NCI-H1105 treated with DMSO at 0.1 percent for 48 hours (cell line): ENCODE measurements around the gene KCNJ4.
"Not testable (repeated sequence)": the region's sequence is repeated elsewhere in the genome, so short reads cannot be mapped to it uniquely, and the experiment has no call there.

Experiments used
- DNase-seq: peaks from one replicate; lab custom pipeline; 2025; lab: John Stamatoyannopoulos, UW

Gene KCNJ4

DNA sequence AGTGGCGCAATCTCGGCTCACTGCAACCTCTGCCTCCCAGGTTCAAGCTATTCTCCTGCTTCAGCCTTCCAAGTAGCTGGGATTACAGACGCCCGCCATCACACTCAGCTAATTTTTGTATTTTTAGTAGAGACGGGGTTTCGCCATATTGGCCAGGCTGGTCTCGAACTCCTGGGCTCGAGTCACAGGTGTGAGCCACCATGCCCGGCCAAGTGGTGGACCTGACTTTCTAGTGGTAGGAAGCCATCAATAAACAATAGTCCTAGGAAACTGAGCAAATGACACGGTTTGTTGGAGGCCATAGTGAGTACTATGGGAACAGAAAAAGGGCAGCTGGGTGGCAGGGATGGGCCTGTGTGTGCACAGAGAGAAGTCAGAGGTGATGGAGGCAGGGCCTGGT lies 15.2 kb upstream of the KCNJ4 start:
- not testable (repeated sequence) for DNase-seq

DNA sequence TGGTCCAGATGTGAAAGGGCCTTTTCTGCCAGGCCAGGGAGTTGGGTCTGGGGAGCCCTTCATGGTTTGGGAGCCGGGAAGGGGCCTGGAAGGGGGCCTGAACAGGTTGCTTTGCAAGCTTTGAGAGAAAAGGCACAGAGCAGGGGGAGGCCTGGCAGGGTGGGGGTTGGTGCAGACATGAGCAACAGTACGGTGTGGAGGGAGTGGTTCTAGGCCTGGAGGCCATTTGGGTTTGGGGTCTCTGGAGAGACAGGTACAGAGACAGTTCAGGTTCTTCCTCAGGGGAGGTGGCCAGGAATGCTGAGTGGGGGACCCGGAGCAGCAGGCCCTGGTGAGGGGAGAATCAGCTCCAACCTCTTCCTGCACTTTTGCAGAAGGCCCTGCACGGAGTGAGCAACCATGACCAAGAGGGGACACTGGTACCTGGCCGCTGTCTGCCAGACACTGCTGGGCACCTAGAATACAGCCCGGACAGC lies 14.3 kb upstream of the KCNJ4 start:
- no peak for DNase-seq

DNA sequence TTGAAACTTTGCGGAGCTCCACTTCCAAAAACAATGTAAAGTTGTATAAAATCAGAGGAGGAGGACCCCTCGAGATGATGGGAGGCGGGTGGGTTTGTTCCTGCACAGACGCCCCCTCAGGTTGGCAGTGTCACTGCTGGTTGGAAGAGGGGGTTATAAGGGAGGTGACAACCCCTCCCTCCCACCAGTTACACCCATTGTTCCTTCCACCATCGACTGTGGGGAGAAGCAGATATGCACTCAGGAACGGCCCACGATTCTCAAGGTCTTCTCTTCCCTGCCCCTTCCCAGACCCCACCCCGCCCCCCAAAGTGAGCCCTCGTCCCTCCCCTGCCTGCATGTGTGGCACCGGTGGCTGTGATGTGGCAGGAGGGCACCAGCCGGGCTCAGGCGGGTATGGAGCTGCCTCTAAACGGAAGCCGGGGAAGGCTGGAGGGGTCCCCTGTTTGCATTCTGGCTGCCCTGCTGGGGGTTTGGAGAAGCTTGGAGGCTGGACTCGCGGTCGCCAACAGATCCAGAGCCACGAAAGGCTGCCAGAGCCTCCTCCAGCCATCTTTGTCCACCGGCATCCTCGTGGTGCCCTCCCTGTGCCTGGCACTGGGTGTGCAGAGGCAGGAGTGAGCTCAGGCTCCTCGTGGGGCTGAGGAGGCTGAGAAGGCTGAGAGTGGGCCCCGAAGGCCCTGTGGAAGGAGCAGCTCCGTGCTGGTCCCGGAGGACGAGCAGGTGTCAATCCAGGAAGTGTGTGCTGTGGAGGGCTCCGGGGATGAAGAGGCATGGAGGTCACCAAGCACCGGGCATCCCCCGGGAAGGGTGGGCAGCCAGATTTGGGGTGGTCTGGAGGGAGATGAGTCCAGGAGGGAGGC lies 13.7 kb upstream of the KCNJ4 start:
- DNase-seq = no peak

DNA sequence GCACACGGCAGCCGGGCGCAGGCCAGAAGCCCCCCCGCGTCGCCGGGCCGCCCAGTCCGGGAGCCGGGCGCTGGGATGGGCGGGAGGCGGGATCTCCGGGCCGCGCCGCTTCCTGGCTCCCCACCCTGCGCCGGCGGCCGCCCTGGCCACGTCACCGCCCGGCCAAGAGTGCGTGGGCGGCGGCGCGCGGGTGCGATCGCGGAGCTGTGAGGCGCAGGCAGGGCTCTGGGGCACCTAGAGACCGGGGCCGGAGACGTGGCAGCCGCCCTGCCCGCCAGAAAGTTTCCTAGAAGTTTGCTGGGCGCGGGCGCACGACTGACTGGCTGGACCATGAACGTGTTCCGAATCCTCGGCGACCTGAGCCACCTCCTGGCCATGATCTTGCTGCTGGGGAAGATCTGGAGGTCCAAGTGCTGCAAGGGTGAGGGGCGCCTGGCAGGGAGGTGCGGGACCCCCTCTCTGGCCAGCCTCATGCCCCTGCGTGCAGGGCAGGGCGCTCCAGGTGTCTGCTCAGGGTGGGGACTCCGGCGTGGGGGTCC lies 13.0 kb upstream of the KCNJ4 start, which contains the start of gene KDELR3:
Gene KDELR3 (plus strand): TSS at position 193 of the 539 bp plus-strand sequence. CDS start 138 bp downstream, at position 331.
- no peak for DNase-seq

DNA sequence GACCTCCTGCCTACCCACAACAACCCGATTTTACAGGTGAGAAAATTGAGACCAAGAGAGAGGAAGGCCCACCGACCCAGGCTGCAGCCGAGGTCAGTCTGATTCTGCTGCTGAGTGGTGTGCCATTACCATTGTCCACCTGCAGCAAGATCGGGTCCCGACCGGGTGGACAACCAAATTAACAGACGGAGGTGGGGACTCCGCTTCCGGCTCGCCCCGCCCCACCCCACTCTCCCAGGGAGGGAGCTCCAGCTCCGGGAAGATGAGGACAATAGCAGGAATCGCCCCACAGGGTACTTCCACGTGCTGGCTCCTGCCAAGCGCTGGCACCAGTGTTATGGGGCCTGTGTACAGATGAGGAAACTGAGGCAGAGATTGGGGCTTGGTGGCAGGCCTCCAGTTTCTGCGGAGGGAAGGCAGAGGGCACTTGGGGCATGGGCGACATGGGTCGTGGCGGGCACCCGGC lies 12.5 kb upstream of the KCNJ4 start:
- no peak for DNase-seq

DNA sequence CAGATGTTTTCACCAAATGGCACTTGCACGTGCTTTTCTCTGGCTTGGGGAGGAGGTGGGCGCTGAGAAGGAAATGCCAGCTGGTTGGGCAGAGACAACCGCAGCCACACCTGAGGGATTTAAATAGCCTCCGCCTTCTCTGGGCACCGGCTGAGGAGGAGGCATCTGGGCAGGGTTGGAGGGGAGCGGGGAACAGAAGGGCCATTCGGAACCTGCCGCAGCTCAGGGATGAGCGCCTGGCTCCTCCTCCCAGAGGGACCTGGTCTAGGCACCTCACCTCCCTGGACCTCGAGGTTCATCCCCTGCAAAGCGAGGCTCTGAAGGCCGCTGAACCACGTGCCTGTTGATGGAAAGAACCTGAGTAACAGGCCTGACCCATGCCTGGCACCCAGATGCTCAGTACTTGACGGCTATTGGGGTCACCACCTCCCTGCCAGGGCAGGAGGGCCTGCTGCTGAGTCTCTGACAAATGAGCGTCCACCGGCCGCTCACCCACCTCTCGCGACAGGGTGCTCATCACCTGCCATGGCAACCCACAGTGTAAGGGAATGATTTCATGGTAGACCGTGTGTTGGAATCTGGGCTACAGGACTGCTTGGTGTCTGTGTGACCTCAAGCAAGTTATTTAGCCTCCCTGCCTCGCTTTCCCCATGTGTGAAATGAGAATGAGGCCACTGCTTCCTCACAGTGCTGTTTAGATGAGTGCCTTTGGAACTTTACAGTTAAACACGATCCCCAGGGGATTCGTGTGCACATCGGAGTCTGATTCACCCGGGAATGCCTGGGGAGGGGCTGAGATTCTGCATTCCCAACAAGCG lies 10.9 kb upstream of the KCNJ4 start:
- no peak for DNase-seq

DNA sequence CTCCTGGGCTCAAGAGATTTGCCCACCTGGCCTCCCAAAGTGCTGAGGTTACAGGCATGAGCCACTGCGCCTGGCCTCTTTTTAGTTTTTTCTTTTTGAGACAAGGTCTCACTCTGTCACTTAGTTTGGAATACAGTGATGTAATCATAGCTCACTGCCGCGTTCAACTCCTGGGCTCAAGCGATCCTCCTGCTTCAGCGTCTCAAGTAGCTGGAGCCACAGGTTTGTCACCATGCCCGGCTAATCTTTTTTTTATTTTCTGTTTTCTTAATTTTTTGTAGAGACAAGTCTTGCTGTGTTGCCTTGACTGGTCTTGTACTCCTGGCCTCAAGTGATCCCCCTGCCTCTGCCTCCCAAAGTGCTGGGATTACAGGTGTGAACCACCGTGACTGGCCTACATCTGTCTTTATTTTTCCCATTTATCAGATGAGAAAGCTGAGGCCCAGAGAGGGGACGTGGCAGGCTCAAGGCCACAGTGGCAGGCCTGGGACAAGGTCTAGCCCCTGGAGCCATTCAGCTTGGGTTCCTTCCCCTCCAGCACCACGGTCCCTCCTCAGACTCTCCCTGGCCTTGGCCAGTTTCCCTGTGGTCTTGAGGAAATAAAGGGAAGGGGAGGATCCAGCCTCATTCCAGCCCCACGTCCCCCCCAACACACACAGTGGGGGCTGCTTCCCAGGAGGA lies 10.1 kb upstream of the KCNJ4 start:
- DNase-seq = no peak

DNA sequence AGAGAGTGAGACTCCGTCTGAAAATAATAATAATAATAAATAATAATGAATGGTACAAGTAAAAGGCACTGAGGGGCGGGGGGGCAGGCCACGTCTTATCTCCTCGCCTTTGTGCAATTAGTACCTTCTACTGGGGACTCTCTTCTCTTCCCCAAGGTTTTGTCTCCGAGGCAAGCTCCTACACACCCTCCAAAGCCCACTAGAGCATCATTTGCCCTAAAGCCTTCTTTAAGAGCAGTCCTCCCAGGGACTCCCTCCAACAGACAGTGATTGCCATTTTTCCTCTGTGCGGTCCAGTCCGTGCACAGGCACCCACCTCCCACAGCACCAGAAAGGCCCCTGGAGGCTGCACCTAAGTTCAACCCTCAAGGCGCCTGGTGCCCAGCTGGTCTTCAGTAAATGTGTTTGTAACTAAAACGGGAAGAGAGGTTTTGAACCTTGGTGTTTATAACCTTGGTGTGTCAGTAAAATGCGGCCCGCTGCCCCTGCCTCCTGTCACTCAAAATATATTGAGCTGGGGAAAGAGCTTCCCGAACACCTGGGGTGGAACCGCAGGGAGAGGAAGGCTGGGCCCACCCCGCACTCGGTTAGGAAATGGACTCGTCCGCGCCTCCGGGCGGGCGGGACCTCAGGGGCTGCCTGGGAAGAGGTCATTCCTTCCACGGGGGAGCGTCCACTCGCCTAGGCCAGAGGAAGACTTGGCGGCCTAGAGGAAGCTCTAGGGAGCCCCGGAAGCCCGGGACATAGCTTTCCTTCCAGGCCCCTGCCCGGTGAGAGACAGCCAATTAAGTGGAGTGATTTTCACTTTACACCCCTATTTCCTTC lies 8.2 kb upstream of the KCNJ4 start:
- DNase-seq = no peak

DNA sequence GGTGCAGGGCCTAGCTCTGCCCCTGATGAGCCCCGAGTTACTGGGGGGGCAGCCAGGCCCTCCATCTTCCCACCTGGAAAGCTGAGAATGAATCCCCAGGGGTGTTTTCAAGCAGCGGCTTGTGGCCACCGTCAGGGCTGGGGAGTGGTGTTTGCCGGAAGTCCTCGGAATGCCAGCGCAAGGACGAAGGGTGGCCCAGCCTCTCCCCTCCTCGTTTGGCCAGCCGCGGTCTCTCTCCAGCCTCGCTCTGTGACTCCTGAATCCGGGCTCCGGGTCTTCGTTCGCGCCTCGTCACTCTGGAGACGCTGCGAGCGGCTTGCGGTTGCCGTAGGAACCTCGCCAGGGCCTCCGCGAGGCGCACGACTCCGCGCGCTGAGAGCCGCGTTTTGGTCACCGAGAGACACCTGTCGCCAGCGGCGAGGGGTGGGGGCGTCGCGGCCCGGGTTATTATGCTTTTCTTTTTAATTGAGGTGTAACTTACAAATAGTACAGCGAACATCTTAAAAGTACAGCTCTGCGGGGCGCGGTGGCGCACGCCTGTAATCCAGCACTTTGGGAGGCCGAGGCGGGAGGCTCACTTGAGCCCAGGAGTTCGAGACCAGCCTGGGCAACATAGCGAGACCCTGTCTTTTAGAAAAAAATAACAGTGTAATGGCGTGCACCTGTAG lies 6.5 kb upstream of the KCNJ4 start:
- DNase-seq = peak; percentile 86

DNA sequence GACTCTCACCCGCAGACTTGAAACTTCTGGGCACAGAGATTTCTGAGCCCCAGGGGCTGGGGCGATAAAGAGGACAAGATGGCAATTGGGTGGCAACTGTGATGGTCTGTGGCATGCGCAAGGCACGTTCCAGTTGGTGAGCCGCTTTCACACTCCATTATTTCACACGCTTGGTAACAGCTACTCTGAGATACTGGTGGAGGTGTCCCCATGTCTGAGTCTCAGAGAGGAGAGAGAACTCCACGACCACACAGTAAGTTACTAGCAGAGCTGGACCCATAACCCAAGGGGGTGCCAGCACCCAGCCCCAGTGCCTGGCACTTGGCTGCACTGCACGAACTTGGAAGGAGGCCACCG lies 6.0 kb upstream of the KCNJ4 start:
- no peak for DNase-seq

DNA sequence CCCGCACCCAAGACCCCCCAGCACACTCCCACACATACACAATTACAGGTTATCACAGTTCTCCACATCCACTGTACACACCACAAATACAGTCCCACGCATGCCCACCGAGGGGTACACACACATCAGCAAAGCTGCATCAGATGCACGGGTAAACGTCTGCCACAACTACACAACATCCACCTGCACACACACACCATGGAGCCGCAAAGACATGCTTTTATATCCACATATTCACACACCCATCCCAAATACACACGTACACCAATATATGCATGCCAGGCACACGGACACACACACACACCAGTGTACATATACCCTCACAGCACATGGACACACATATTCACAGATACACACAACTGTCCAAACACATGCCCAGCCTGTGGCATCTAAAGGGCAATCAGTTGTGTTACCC lies 5.4 kb upstream of the KCNJ4 start:
- DNase-seq = no peak

DNA sequence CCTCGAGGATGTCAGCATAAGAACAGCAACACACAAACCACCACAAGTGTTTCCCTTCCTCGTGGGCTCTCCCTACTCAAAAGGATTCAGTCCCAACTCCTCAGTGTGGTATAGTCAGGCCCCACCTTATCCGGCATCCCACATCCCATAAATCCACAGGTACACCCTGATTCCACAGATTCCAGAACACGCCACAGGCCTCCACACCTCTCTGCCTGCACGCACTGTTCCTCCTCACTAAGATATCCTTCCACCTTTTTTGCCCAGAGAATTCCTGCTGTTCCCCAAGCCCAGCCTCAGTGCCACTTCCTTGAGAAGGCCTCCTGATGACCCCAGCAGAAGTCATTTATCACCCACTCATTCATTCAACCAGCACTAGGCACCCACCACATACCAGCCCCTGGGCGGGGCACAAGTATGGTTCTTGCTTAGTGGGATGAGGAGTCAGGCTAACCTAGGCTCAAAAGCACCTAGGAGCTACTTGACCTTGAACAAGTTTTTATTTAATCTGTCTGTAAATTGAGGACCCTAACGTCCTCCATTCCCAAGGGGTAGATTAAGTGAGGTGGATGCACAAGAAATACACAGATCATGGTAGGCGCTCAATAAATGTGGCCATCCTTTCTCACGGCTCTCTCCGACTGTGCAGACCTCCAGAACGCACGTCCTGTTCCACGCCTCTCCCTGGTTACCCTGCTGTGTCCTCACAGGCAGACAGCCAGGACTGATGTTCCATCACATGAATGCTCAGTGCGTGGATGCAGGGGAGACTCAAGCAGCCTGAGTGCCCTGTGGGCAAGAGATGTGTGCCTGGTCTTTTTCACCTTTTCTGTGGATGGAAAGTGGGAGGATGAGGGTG lies 2.1 kb upstream of the KCNJ4 start:
- no peak for DNase-seq

DNA sequence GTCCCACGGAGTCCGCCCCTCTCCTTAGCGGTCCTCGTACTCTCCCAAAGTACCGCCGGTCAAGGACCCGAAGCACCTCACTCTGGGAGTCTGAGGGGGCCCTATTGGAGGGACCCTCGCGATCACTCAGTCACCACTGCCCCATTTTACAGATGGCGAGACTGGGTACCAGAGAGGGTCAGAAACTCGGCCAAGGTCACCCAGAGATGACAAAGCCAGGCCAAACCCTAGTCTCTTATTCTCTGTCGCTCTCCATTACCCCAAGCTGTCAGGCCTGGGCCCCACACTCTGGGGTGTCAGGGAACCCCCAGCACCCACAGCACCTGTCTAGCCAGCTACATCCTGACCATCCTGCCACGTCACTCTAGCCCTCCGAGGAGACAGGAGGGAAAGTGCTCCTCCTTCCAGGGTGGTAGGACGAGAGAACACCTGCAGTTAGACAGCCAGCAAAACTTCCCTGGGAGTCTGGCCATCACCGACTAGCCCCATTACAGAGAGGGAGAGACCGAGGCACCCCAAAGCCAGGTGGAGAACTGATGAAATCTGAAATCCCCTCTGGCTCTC lies 1.4 kb upstream of the KCNJ4 start:
- no peak for DNase-seq

DNA sequence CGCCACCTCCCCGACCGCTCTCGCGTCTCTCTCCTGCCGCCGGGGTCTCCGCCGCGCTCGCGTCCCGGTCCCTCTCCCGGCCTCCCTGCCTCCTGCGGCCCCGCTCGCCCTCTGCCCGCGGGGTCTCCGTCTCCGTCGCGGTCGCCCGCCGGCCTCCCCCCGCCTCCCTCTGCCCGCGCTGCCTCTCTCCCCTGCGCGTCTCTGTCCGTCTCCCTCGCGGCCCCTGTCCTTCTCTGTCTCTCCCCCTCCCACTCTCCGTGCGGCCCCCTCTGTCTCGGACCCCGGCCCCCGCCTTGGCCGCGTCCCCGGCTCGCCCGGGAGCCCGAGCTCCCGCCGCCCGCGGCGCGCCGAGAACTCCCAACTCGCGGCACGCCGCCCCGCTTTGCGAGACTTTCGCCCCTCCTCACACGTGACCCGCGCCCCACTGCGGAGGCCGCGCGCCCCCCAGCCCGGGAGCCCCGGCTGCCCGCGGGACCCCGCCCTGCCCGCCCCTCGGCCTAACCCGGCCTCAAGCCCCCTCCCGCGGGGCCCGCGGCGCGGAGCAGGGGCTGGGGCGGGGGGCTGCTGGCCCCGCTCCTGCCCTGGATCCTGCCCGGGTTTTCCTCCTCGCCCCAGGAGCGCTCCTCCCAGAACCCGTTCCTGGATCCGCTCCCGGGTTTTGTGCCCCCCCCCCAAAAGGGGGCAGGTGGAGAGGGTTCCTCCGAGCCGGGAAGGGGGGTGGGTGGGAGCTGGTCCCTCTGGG lies 702 bp upstream of the KCNJ4 start:
- DNase-seq = no peak

DNA sequence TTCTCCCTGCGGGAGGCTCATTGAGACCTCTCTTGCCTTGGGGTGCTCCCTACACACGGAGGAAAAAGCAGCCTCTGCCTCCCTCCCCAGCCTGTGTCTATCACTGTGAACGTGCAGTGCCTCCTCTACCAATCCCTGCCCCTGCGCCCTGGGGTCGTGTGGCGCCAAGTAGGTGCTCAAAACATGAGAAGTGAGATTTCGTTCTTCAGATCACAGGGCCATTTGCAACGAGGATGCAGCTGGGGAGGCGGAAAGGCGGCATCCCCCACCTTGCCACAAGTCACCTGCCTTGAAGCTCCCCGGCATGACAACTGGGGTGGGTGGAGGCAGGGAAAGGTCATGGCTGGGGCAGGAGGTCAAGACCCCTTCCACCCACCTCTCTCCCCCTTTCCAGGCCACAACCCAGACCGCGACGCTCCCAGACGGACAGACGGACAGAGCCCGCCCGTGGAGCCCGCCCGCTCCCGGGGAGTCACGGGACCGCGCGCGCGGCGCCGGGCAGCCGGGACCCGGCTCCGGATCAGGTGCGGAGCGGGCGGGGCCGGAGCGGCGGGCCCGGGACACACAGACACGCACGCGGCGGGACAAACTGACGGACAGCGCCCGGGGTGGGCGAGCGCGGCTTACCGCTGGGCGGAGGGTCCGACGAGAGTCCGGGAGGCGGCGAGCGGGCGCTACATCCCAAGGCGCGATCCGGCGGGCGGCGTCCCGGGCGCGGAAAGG lies 485 bp downstream of the KCNJ4 start:
- DNase-seq = no peak

DNA sequence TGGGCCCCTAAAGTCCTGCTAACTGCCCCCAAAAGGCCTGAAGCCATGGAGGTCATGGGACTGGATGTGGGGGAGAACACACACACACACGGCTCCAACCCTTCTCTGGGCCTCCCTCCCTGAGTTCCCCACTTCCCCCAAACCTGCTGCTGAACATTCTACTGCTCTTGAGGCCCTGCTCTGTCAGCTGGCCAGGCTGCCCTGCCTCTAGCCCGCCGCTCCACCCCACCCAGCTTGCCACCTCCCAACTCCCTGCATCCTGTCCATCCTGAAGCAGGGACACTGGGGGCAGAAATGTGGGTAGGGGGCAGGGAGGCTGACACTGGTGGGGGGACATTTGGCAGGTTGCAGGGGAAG lies 1.0 kb downstream of the KCNJ4 start:
- no peak for DNase-seq

DNA sequence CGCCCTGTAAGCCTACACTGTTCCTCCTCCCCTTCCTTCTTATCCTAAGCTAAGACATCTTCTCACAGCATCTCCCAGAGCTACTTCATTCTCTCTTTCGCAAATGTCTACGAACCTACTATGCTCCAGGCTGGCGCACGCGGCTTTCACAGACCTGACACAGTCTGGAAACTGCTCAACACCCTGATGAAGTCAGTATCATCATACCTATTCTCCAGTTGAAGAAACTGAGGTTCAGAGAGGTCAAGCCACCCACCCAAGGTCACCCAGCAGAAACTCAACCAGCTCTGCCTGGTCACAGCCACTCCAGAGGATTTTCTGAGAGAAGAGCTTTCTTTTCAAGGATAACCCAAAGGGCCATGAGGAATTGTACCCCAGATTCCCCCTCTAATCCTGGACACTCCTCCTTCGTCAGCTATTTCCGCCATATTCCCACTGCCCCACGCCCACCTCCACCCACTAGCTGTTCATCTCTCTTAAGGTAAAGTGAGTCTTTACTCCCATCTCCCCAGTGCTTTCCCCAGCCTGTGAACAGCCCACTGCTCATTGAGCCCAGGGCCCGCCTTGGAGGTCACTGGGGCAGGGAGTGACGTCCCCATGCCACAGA lies 1.8 kb downstream of the KCNJ4 start:
- DNase-seq = no peak
